Kidney (tissue), 14 donors: ENCODE results near the gene FN3KRP. TPM values are rescaled to one million over a fixed set of nuclear protein-coding genes. Genes with fewer than 3 reads are reported as not detected.

ENCODE experiments used
- DNase-seq, 5 donors: peaks; one replicate each; pipeline ENCODE4 v3.0.0-alpha.2; 2013 to 2020
- FAIRE-seq: peaks from 2 replicates; lab custom pipeline; 2012; peaks lifted over from hg19 to GRCh38; lab: Jason Lieb, UNC
- H3K27ac ChIP-seq, 2 donors: one replicate each; pipeline ENCODE4 v1.7.0; 2013; ENCODE audit warnings: low read depth in 2 of 2, low read length in 2 of 2, inconsistent platforms in 1 of 2
- H3K27me3 ChIP-seq: one replicate; pipeline ENCODE4 v1.7.1; 2013; ENCODE audit warnings: low read length, inconsistent platforms; ENCODE audit not compliant: control insufficient read depth, insufficient read depth
- H3K36me3 ChIP-seq, 3 donors: one replicate each; pipeline versions ENCODE4 v1.7.0 to v1.7.1; 2013; ENCODE audit warnings: low read length in 3 of 3, control low read depth in 1 of 3, inconsistent platforms in 1 of 3; ENCODE audit not compliant: insufficient read depth in 3 of 3, control insufficient read depth in 2 of 3
- H3K4me1 ChIP-seq, 3 donors: one replicate each; pipeline versions ENCODE4 v1.7.0 to v1.7.1; 2013; ENCODE audit warnings: low read length in 3 of 3, inconsistent platforms in 1 of 3, low read depth in 1 of 3; ENCODE audit not compliant: control insufficient read depth in 2 of 3, insufficient read depth in 2 of 3
- H3K4me3 ChIP-seq, 3 donors: one replicate each; pipeline versions ENCODE4 v1.7.0 to v1.8.1; 2013; ENCODE audit warnings: low read length in 3 of 3, control low read depth in 1 of 3, inconsistent platforms in 1 of 3
- H3K9ac ChIP-seq, 3 donors: one replicate each; pipeline versions ENCODE4 v1.7.0 to v1.7.1; 2013; ENCODE audit warnings: low read length in 3 of 3, control low read depth in 1 of 3, inconsistent platforms in 1 of 3
- H3K9me3 ChIP-seq, 3 donors: one replicate each; pipeline versions ENCODE4 v1.7.0 to v1.7.1; 2013; ENCODE audit warnings: low read length in 3 of 3, control low read depth in 1 of 3, inconsistent platforms in 1 of 3; ENCODE audit not compliant: control insufficient read depth in 2 of 3, insufficient read depth in 1 of 3
- intact Hi-C: fragments of 100-400 bp; cut with DNase I; formaldehyde crosslinking; loops from one replicate; pipeline ENCODE4 v1.11.1; 2022
- polyA plus RNA-seq: library from polyadenylated mRNA; stranded (reverse); fragments of 350-450 nt; fragmentation: Illumina TruSeq; extraction: RNeasy Lipid Tissue Mini Kit (QIAGEN cat#74804); gene quantifications from one replicate; pipeline ENCODE4 v1.2.3, GENCODE V29; 2014; ENCODE audit warnings: low read depth, low replicate concordance; ENCODE audit not compliant: insufficient read depth
- total RNA-seq: library from RNA; stranded (reverse); fragmentation: NEBNext Ultra II Directional; extraction: Animal tissue kit (Norgen Biotek cat#: 25700); gene quantifications from one replicate; pipeline ENCODE4 v1.2.1, GENCODE V29; 2021
- TF ChIP-seq, protein P1 (sequence below): IDR thresholded peaks from 3 replicates; pipeline ENCODE4 v1.5.1; 2012; ENCODE audit warnings: mild to moderate bottlenecking, moderate library complexity, borderline replicate concordance; ENCODE audit not compliant: insufficient read depth; ENCODE audit errors: extremely low read depth
- donor health status: control.
- donor health status: control.
- donor health status: control.
- donor health status: control.
- donor health status: control.
- donor health status: DM: yes; HTN: yes; CAD: no.
- donor health status: Normal renal cell carcinoma (clear cell type).

FN3KRP gene
- total and polyA plus RNA-seq, 2 donors from 2014 or later: 30.6 to 36.6 TPM

DNA sequence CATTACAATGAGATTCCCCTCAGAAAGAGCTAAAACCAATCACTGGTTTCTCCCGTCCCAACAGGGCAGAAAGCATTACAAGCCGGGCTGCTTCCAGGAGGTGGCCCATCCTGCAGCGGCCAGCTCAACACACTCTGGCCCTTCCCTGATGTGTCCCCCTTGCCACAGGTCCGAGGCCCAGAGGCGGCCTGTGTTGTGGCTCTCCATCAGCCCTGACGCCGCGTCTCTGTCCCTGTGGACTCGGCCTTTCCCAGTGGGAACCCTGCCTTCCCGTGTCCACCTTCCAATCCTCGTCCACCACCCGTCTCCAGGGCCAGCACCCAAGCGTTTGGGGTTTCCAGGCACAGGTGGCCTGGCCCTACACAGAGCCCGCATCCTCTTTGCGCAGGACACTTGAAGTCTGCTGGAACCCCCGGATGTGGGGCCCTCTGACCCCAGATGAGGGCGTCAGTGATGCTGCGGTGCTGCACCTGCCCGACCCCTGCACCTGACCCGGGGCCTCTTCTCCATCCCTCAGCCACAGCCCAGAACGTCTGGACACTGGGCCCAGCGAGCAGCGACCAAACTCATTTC lies 39.1 kb upstream of the FN3KRP start:
- Histone ChIP-seq H3K9ac (no peak overlapping the region), H3K27me3 (no peaks in the 10 kb centered on the region), H3K36me3 (no peaks in the 10 kb centered on the region), H3K27ac (no peak overlapping the region), H3K9me3 (peaks cover 0 to 4% (median 0%) of the 10 kb centered on the region in 3 donors), H3K4me1 (no peaks in the 10 kb centered on the region), H3K4me3 (no peak overlapping the region)
- FAIRE-seq (no peak), DNase-seq (peak in 1 of 5 donors; percentile 73)
- TF ChIP-seq, protein P1, sequence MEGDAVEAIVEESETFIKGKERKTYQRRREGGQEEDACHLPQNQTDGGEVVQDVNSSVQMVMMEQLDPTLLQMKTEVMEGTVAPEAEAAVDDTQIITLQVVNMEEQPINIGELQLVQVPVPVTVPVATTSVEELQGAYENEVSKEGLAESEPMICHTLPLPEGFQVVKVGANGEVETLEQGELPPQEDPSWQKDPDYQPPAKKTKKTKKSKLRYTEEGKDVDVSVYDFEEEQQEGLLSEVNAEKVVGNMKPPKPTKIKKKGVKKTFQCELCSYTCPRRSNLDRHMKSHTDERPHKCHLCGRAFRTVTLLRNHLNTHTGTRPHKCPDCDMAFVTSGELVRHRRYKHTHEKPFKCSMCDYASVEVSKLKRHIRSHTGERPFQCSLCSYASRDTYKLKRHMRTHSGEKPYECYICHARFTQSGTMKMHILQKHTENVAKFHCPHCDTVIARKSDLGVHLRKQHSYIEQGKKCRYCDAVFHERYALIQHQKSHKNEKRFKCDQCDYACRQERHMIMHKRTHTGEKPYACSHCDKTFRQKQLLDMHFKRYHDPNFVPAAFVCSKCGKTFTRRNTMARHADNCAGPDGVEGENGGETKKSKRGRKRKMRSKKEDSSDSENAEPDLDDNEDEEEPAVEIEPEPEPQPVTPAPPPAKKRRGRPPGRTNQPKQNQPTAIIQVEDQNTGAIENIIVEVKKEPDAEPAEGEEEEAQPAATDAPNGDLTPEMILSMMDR: no peak
- intact Hi-C loops: no loop called here

DNA sequence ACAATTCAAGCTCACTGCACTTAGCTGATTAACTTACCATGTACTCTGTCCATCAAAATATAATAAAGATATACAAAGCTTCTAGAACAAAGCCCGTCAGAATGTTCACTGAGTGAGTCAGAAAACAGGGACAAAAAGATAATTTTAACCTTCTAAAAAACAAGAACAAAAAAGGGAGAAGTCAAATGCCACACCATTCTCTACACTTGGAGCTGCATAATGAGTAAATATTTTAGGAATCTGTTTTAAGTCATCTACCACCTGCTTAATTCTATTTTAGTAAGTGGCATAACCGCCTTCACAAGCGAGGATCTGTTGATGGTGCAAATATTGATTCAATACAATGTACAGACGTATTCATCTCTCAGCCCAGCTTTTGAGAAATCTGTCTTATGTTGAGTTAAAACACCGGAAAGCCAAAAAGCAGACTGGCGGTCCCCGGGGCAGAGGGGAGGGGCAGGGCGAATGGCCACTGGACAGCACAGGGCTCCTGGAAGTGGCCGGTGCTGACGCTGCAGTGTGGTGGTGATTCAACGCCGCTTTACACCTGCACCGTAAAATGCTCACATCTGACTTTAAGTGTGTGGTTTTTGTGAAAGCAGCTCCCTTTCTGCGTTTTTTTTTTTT lies 38.1 kb upstream of the FN3KRP start:
- Histone ChIP-seq H3K27me3 (no peaks in the 10 kb centered on the region), H3K9me3 (peaks cover 0 to 4% (median 0%) of the 10 kb centered on the region in 3 donors), H3K9ac (no peak overlapping the region), H3K4me3 (no peak overlapping the region), H3K4me1 (no peaks in the 10 kb centered on the region), H3K36me3 (no peaks in the 10 kb centered on the region), H3K27ac (no peak overlapping the region)
- FAIRE-seq: no peak
- peak in 1 of 5 donors; percentile 39 for DNase-seq
- TF ChIP-seq, protein P1: no peak
- intact Hi-C loops: no loop called here

DNA sequence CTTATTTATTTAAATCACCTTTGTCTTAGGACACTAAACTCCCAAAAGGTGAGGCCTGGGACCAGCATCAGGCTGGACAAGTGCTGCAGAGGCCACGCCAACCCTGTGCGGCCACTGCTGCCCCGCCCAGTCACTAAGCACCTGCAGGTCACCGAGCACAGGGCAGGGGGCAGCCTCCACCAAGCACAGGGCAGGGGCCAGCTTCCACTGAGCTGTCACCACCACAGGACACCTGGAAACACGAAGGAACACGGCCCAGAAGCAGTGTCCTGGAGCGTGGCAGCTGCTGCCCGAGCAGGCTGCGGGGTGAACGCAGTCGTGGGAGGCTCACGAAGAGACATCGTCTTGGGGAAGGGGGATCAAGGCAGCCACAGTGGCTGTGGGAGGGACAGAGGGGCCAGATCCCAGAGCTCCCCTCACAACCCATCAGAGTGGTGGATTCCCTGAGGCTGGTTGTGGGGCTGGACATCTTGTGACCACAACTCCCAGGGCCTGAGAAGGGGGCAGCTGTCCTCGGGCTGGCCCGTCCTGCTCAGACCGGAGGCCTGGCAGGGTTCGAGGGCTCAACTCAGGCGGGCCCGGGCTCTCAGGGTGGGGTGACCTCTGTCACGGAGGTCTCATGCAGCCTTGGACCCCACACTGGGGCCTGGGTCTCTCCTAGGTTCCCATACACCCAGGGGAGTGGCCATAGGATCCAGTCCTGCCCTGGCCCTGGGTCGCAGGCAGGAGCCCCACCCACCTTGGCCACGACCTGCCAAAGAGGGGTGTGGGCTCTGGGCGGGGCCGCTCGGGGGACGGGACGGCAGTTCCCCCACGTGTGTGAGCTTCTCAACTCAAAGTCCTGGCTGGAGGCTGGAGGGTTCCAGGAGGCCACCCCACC lies 36.7 kb upstream of the FN3KRP start:
- Histone ChIP-seq H3K4me1 (peaks cover 0 to 5% (median 4%) of the 10 kb centered on the region in 3 donors), H3K4me3 (no peak overlapping the region), H3K9ac (no peak overlapping the region), H3K27me3 (no peaks in the 10 kb centered on the region), H3K9me3 (peaks cover 0 to 4% (median 0%) of the 10 kb centered on the region in 3 donors), H3K27ac (no peak overlapping the region), H3K36me3 (no peaks in the 10 kb centered on the region)
- FAIRE-seq (no peak), DNase-seq (peak in 1 of 5 donors; percentile 69)
- TF ChIP-seq, protein P1: peak; percentile 3
- intact Hi-C loops: no loop called here
